Neural cell (in vitro differentiated cells): ENCODE measurements around the gene ROGDI. TPM values are rescaled to one million over a fixed set of nuclear protein-coding genes. Genes with fewer than 3 reads are reported as not detected.

ENCODE experiments used
- H2AFZ ChIP-seq: fragments of 200-600, 300-800 bp; sonication (generic), shearing (Covaris generic); 2 replicates; pipeline ENCODE4 v1.6.0; 2014; ENCODE audit warnings: low read depth, mild to moderate bottlenecking, antibody characterized with exemption, low read length, moderate library complexity
- H3F3A ChIP-seq: fragments of 200-600 bp; shearing (Covaris generic); 2 replicates; pipeline ENCODE4 v1.6.1; 2016; ENCODE audit warnings: mild to moderate bottlenecking, moderate library complexity, mixed read lengths, antibody characterized with exemption, low read length; ENCODE audit not compliant: insufficient read depth, poor library complexity, severe bottlenecking
- H3K27ac ChIP-seq: fragments of 200-600, 300-800 bp; sonication (generic), shearing (Covaris generic); 2 replicates; pipeline ENCODE4 v1.5.1; 2014; ENCODE audit warnings: mild to moderate bottlenecking, low read length, moderate library complexity
- H3K27me3 ChIP-seq: fragments of 300-800, 200-600 bp; sonication (generic), shearing (Covaris generic); 2 replicates; pipeline ENCODE4 v1.6.0; 2014; ENCODE audit warnings: mild to moderate bottlenecking, low read depth, low read length, moderate library complexity; ENCODE audit not compliant: insufficient read depth
- H3K36me3 ChIP-seq: fragments of 300-800, 200-600 bp; sonication (generic), shearing (Covaris generic); 2 replicates; pipeline ENCODE4 v1.5.1; 2014; ENCODE audit warnings: mild to moderate bottlenecking, antibody characterized with exemption, low read length, moderate library complexity; ENCODE audit not compliant: insufficient read depth
- H3K4me2 ChIP-seq: fragments of 300-800, 200-600 bp; sonication (generic), shearing (Covaris generic); 2 replicates; pipeline ENCODE4 v1.6.0; 2014; ENCODE audit warnings: mild to moderate bottlenecking, low read length
- H3K4me3 ChIP-seq: fragments of 300-800, 200-600 bp; sonication (generic), shearing (Covaris generic); 2 replicates; pipeline ENCODE4 v1.5.1; 2014; ENCODE audit warnings: mild to moderate bottlenecking, low read length, moderate library complexity
- H3K79me2 ChIP-seq: fragments of 200-600 bp; shearing (Covaris generic); replicated peaks from 2 replicates; pipeline ENCODE4 v1.6.0; 2014; ENCODE audit warnings: mild to moderate bottlenecking, low read length, moderate library complexity; ENCODE audit not compliant: insufficient read depth
- H3K9ac ChIP-seq: fragments of 300-800, 200-600 bp; sonication (generic), shearing (Covaris generic); 2 replicates; pipeline ENCODE4 v1.6.1; 2016; ENCODE audit warnings: mild to moderate bottlenecking, low read length, mixed read lengths
- H3K9me2 ChIP-seq: fragments of 200-600 bp; shearing (Covaris generic); 2 replicates; pipeline ENCODE4 v1.6.1; 2016; ENCODE audit warnings: mild to moderate bottlenecking, low read length, mixed read lengths; ENCODE audit not compliant: insufficient read depth
- H3K9me3 ChIP-seq: fragments of 200-600, 300-800 bp; sonication (generic), shearing (Covaris generic); 2 replicates; pipeline ENCODE4 v1.6.1; 2016; ENCODE audit warnings: mild to moderate bottlenecking, mixed run types, low read length, moderate library complexity, mixed read lengths
- H4K20me1 ChIP-seq: fragments of 200-600 bp; shearing (Covaris generic); 2 replicates; pipeline ENCODE4 v1.6.1; 2016; ENCODE audit warnings: mild to moderate bottlenecking, mixed run types; ENCODE audit not compliant: insufficient read depth
- CTCF ChIP-seq: fragments of 450-650 bp; IDR thresholded peaks from 2 replicates; pipeline ENCODE4 v1.5.1; 2014; ENCODE audit warnings: antibody characterized with exemption, mild to moderate bottlenecking, moderate library complexity; ENCODE audit not compliant: poor library complexity, severe bottlenecking
- EP300 ChIP-seq: fragments of 450-650 bp; conservative IDR thresholded peaks from 2 replicates; pipeline ENCODE4 v1.6.1; 2014; ENCODE audit warnings: antibody characterized with exemption, mild to moderate bottlenecking, moderate library complexity; ENCODE audit not compliant: poor library complexity, severe bottlenecking
- EZH2 ChIP-seq: fragments of 200-600, 300-800 bp; shearing (Covaris generic), sonication (generic); IDR thresholded peaks from 2 replicates; pipeline ENCODE4 v1.6.1; 2014; ENCODE audit warnings: antibody characterized with exemption, low read length, borderline replicate concordance, mild to moderate bottlenecking; ENCODE audit not compliant: insufficient read depth, poor library complexity, severe bottlenecking
- MXI1 ChIP-seq: fragments of 450-650 bp; conservative IDR thresholded peaks from 2 replicates; pipeline ENCODE4 v1.6.1; 2014; ENCODE audit warnings: antibody characterized with exemption, mild to moderate bottlenecking; ENCODE audit not compliant: poor library complexity, severe bottlenecking
- POLR2AphosphoS5 ChIP-seq: IDR thresholded peaks from 2 replicates; pipeline ENCODE4 v1.6.1; 2012
- RAD21 ChIP-seq: fragments of 450-650 bp; conservative IDR thresholded peaks from 2 replicates; pipeline ENCODE4 v1.6.1; 2014; ENCODE audit warnings: antibody characterized with exemption, mild to moderate bottlenecking, moderate library complexity
- REST ChIP-seq: IDR thresholded peaks from 2 replicates; pipeline ENCODE4 v1.6.1; 2012; ENCODE audit warnings: borderline replicate concordance
- SMC3 ChIP-seq: fragments of 450-650 bp; conservative IDR thresholded peaks from 2 replicates; pipeline ENCODE4 v1.6.1; 2014; ENCODE audit warnings: antibody characterized with exemption, mild to moderate bottlenecking, moderate library complexity; ENCODE audit not compliant: poor library complexity
- TAF1 ChIP-seq: IDR thresholded peaks from 2 replicates; pipeline ENCODE4 v1.6.1; 2012; ENCODE audit warnings: low read depth
- polyA plus RNA-seq: library from polyadenylated mRNA; depleted of rRNA; stranded (reverse); fragments of >200 nt; gene quantifications from 2 replicates; pipeline ENCODE4 v1.2.3, GENCODE V29; 2014

Gene ROGDI
- polyA plus RNA-seq, 1 donor from 2014 or later = 203 TPM

DNA sequence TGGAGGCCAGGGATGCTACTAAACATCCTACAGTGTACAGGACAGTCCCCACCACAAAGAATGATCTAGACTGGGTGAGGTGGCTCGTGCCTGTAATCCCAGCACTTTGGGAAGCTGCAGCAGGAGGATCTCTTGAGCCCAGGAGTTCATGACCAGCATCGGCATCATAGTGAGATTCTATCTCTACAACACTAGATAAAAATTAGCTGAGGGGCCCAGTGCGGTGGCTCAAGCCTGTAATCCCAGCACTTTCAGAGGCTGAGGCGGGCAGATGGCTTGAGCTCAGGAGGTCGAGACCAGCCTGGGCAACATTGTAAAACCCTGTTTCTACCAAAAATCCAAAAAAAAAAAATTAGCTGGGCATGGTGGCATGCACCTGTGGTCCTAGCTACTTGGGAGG lies 30.1 kb downstream of the ROGDI start:
- no peak overlapping the region for H3K4me3 ChIP-seq
- no peak overlapping the region for H2AFZ ChIP-seq
- no peaks in the 10 kb centered on the region for H3F3A ChIP-seq
- H3K9me3 ChIP-seq = no peaks in the 10 kb centered on the region
- H3K36me3 ChIP-seq = no peaks in the 10 kb centered on the region
- no peaks in the 10 kb centered on the region for H3K27me3 ChIP-seq
- no peak overlapping the region for H3K9ac ChIP-seq
- H4K20me1 ChIP-seq = no peaks in the 10 kb centered on the region
- no peaks in the 10 kb centered on the region for H3K9me2 ChIP-seq
- TF ChIP-seq RAD21 = no peak
- no peak for TF ChIP-seq POLR2AphosphoS5
- no peak for TF ChIP-seq REST
- TF ChIP-seq CTCF = no peak
- TF ChIP-seq TAF1 = no peak
- no peak for TF ChIP-seq EZH2
- no peak for TF ChIP-seq SMC3
- no peak for TF ChIP-seq EP300
- H3K4me2 ChIP-seq = no peak overlapping the region
- H3K27ac ChIP-seq = no peak overlapping the region
- no peaks in the 10 kb centered on the region for H3K79me2 ChIP-seq

DNA sequence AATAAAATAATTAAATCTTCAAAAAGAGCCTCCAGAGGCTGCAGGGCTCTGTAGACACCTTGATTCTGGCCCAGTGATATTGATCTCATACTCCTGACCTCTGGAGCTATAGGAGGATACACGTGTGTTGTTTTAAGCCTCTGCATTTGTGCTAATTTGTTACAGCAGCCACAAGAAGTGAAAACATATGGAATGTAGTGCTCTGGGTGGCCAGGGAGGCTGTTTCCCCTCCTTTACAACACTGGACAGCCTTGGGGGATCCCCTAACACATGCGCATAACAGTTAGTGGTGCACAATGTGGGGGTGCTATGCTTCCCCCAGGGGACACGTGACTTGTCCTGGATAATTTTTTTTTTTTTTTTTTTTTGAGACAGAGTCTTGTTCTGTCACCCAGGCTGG lies 30.8 kb downstream of the ROGDI start:
- Histone ChIP-seq H2AFZ (no peak overlapping the region), H3K27ac (no peak overlapping the region), H3F3A (no peaks in the 10 kb centered on the region), H3K4me2 (no peak overlapping the region), H3K9me2 (no peaks in the 10 kb centered on the region), H3K4me3 (no peak overlapping the region), H3K27me3 (no peaks in the 10 kb centered on the region), H4K20me1 (no peaks in the 10 kb centered on the region), H3K9me3 (no peaks in the 10 kb centered on the region), H3K36me3 (no peaks in the 10 kb centered on the region), H3K9ac (no peak overlapping the region), H3K79me2 (peaks cover 3% of the 10 kb centered on the region)
- TF ChIP-seq TAF1 (no peak), SMC3 (no peak), EZH2 (no peak), REST (no peak), POLR2AphosphoS5 (no peak), RAD21 (no peak), EP300 (no peak), CTCF (no peak), MXI1 (no peak)
